ENCODE results near the gene MAD1L1.

MAD1L1 gene

DNA sequence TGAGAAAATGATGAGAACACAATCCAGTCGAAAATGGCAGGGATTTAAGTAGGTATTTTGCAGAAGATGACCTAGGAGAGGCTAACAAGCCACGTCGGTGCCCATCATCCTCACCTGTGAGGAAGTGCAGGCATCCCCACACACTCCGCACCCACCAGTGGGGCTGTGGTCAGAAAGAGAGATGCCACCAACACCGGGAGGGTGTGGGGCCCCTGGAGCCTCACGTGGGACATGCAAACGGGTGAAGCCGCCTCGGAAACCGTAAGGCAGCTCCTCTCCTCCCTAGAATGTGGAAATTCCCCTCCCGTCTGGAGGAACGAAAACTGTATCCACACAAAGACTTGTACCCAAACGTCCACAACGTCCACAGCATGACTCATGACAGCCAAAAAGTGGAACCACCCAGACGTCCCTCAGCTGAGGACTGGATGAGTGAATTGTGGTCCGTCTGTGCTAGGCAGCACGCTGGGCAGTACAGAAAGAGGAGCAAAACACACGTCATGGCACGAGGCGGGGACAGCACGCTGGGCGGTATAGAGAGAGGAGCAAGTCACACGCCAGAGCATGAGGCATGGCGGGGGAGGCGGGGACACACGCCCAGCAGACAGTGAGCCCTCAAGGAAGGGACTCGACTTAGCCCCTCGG is 316.7 kb downstream of the MAD1L1 start:
- DNase-seq: no peak

DNA sequence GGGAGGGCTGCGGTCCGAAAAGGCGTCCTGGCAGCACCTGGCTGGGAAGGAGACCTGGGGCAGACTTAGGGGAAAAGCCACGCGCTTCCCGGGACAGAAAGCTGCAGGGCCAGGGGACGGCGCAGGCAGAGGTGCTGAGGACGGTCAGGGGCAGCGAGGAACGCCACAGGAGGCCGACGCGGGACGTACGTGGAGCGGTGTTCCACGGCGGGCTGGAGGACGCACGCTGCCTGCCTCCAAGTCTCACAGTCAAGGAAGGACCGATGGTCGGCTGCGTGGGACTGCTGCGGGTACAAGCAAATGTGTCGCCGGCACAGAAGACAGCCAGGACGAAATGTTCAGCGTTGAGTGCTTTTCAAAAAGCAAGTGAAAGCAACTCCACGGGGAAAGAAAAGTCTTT is 317.4 kb downstream of the MAD1L1 start:
- no peak for DNase-seq

DNA sequence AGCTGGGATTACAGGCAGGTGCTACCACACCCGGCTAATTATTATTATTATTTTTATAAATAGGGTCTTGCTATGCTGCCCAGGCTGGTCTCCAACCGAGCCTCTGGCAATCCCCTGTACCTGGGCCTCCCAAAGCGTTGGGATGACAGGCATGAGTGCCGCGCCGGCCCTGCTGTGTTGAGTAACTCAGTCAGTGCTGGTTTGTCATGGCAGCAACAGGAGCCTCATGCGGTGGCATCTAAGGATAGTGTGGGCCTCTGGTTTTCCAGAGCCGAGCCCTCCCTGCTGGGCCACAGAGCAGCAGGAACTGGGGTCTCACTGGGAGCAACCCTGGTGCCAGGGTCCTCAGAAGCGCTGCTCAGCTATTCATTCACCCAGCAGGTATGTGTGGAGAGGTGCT is 318.0 kb downstream of the MAD1L1 start:
- DNase-seq: no peak

DNA sequence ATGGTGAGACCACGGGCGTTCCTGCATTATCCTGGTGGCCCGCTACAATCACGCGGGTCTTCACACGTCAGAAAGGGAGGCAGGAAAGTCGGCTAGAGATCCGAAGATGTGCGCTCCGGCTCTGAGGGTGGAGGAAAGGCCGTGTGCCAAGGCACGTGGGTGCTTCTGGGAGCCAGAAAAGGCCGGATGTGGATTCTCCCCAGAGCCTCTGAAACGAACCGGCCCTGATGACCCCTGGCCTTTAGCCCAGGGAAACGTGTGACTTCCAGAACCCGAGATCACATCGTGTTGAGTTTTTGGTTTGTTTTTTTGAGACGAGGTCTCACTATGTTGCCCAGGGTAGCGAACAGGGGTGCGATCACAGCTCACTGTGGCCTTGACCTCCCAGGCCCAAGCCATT is 318.4 kb downstream of the MAD1L1 start:
- DNase-seq: no peak

DNA sequence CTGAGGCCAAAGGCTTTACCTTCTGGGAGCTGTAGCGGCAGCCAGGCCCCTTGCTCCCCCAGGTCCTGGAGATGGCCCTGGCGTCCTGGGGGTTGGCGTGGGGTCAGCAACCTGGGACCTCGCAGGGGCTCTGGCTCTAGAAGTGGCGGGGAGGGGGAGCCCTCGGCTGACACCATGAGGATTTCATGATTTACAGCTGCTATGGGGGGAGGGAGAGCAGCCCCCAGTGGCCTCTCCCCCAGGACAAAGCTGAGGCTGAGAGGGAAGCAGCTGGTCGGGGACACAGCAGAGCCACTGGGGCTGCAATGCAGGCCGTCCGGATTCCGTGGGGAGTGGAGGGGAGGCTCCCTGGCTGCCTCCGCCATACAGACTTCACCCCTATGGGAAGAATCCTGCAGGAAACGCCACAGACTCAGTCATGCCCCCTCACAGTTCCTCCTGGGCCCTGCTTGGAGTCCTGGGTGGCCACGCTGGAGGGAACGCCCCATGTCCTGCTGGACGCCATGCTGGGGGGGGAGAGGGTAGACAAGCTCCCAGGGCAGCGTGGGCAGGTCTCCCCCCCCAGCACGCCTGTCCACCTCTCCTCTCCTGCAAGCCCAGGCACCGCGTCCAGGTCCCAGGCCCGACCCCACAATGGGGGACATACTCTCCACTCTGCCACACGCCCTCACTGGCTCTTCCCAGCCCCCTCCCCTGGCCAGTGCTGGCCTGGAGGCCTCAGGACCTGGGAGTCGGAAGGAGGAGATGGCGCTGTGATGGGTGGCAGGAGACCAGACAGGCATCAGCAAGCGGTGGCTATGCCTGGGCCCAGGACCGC is 319.1 kb downstream of the MAD1L1 start:
- DNase-seq: no peak

DNA sequence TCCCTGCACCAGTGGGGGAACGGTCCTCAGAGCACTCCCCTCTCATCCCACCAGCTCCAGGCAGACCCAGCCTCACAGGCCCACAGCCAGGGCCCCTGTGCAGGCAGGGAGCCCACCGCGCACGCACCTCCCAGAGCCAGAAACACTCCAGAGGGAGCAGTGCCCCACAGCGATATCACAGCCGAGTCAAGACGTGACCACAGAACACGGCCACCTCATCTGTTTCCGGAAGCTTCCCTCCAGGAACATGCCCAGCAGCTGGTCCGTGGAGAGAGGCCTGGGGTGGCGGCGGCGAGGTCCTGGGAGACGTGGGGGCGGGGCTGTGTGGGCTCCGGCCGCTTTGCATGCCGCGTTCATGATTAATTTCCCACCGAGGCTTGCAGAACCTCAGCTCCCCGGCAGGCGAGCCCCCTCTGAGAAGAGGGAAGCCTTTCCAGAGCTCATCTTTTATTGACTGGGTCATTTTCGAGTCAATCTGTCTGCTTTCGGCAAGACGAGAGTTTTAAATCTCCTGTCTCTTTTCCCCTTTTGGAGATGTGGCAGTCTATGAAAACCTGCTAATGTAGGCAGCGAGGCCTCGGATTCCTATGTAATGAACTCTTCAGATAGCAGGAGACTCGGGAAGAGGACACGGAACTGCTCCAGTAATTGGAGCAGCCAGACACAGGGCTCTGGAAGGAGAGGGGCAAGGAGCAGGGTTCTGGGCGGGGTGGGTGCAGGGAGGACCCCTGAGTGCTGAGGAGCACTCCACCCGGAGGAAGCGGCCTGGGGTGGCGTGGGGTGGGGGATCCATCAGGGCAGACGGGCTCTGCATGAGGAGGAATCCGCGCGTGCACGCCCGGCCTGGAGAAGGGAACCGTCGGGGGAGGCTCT is 319.9 kb downstream of the MAD1L1 start:
- DNase-seq: no peak

DNA sequence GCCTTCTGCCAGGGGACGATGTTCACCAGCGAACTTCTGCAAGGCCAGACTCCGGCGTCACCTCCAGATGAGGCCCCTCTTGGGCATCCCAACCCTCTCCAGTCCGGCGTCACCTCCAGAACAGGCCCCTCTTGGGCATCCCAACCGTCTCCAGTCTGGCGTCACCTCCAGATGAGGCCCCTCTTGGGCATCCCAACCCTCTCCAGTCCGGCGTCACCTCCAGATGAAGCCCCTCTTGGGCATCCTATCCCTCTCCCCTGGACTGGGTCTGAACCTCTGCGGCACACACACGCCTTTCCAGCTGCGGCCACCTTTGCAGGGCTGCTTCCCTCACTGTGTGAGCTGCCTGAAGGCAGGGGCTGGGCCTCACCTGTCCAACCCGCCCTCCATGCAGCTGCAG is 321.2 kb downstream of the MAD1L1 start:
- no peak for DNase-seq

DNA sequence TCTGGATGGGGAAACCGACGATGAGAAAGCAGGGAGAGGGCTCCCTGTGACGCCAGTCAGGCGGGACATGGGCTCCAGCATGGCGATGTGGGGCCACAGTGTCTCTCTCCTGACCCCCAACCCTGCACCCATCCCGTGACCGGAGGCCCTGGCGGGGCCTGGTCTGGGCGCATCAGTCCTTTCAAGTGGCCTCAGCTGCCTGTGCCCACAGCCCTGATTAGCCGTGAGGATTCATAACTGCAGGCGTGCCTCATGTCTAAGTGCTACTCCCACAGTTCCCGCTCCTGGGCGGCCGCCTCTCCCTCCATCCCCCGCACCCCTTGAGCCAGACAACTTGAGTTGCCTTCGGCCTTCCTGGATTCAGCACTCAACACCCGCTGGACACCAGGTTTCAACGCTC is 321.9 kb downstream of the MAD1L1 start:
- no peak for DNase-seq

DNA sequence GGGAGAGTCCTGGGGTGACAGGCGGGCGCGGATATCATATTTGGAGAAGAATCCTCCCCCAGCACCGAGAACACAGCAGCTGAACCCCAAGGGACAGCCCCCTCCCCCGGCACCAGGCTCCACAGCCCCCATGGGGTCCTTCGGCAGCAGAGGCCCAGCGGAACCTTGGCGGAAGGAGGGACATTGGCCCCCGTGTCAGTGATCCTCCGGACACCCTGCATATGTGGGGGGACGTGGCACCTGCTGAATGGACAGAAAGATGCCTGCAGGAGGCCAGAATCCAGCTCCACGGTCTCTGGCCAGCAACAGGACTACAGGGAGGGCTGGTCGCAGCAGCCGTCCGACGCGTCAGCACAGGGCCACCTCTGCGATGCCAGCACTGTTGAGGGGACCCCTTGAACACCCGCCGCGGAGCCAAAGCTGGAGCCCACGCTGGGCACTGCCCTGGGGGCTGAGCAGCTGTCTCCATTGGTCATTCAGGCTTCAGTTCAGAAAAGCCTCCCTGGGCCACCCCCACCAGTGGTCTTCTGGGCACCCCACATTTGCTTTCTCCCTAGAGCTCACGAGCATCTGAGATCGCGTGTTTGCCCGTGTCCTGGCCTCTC is 322.6 kb downstream of the MAD1L1 start:
- no peak for DNase-seq

DNA sequence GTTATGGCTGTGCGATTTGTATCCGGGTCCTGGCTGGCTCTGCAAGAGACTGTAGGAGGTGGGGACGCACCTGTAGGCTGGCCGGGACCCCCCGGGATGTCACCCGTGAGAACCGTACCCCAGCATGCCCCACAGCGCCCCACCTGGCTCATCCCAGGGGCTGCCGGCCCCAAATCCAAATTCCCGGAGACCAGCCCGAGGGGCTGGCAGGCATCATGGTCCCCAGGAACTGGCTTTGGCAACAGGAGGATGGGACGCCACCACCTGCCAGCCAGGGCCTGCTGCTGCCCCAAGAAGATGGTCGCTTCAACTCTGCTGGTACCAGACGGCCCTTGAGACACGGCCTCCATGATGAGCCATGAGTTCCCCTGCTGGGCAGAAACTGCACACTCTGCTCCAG is 323.3 kb downstream of the MAD1L1 start:
- DNase-seq: no peak

DNA sequence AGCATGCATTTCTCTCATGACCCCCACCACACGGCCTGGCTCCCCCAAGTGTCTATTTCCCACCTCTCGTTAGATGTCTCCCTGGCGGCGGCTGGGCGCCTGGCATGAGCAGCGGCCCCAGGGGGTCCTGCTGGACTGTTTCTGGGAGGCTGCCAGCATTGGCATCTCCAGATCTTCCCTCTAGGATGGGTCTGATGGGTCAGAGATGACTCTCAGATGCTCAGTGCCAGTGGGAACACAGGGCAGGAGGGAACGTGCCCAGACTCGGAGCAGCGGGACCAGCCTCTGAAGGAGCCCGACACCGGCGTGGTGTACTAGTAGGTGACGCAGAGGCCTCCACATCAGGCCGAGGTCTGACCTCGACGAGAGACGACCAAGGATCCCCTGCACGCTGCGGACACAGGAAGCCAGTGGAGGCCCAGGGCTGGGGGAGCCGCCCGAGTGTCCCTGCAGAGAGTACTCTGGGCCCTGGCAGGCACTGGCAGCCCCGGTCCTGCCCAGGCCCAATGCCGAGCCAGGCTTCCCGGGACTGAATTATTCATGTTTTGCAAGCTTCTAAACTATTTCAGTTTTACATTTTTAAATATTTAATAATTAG is 323.8 kb downstream of the MAD1L1 start:
- no peak for DNase-seq

DNA sequence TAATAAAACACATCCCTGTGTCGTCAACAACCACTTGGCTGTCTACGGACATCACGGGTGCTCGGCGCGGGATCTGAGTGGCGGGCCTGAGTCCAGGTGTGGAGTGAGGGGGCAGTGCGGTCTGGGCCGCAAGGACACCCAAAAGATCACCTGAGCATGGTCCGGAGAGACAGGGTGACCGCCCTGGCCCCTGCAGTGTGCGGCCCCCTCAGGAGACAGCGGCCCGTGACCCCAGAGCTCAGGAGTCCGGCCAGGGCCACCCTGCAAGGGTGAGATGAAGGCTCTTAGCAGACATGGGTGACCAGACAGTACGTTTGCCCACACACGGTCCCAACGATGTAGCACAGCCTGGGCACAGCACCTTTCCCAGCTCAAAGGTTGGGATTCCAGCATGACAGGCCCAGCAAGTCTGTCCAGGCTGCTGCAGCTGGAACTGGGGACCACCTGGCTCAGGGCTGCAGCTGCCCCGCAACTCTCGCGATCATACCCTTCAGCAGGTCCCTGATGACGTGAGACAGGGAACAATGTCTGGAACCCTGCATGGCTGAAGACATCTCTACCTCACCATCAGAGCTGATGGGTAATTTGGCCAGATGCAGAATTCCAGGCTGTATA is 324.9 kb downstream of the MAD1L1 start:
- DNase-seq: no peak

DNA sequence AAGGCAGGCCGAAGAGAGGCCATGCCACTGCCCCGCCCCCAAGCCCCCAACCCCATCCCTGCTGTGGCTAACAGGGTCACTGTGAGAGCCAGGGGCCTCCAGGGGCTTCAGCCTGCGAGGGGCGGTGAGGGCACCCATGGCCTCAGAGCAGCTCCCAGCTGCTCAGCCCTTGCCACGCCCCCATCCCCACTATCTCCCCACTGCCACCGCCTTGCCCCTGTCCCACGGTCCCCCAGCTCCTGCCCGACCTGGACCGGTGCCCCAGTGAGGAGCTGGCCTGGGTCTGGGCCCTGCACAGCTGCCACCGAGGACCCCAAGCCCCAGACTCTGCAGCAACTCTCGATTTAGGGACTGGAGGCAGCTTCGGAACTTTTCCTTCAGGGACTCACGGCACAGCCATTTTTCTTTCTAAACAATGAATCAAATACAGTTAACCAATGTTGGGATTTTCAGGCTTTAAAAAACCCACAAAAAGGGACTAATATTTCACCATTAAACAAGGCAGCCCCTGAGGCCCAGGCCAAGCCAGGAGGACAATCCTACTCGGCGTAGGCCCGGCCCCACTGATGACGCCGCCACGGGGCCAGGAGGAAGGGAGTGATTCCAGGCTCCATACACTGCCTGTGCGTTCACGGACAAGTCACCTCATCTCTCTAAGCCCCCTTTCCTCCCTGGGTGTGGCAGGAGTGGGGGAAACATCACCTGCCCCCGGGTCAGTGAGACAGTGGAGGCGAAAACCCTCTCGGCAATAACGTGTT is 325.6 kb downstream of the MAD1L1 start:
- DNase-seq: no peak

DNA sequence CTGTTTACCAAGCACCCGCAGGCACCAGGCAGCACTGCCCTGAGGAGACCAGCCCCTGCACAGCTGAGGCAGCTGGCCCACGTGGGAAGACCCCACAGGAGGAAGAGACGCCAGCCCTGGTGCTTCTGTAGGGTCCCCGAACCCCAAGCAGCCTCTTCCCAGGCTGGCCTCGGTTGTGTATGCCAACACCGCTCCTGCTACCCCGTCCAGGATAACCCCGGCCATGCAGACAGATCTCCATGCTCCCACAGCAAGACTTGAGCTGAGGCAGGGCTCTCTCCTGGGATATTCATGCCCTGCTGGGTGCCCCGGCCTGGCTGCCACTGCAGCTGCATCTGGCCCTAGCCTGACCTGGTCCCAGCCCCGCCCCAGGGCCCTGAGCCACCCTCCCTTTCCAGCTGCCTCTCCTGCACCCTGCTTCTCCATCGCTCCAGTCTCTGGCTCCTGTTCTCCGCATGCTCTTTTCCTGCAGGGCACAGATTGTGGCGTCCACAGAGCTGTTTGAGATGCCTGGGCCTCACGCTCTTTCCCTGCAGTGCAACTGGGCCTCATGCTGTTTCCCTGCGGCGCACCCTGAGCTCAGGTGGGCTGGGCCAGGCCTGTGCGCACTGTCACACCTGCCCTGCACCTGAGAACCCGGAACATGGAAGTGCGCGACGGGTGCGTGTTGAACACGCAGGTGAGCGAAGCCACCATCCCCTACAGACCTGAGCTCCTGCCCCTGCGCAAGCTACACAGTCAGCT is 326.5 kb downstream of the MAD1L1 start:
- DNase-seq: no peak

DNA sequence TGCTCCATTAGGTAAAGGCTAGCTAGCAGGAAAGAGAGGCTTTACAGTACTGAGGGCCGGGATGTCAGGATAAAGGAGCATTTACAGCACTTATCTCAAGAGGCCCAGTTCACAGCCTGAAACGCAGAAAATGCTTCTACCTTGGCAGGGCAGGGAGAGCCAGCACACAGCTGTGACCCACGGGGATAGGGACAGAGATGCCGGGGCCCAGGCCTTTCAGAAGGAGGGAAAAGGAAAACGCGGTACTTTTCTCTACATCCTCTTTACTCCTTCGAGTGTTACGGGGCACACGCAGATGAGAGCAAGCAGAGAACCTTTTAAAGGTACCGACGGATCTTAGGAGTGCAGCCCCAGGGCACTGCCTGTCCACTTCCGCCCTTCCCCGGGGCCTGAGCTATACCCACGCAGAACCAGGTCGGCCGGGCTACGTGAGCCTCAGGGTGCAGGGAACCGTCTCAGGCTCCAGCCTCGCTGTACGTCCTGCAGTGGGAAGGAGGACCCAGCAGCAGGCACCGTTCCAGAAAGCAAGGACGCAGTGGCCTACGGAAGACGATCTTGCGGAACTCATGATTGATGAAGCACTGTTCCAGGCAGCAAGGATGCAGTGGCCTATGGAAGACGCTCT is 330.4 kb downstream of the MAD1L1 start:
- no peak for DNase-seq

DNA sequence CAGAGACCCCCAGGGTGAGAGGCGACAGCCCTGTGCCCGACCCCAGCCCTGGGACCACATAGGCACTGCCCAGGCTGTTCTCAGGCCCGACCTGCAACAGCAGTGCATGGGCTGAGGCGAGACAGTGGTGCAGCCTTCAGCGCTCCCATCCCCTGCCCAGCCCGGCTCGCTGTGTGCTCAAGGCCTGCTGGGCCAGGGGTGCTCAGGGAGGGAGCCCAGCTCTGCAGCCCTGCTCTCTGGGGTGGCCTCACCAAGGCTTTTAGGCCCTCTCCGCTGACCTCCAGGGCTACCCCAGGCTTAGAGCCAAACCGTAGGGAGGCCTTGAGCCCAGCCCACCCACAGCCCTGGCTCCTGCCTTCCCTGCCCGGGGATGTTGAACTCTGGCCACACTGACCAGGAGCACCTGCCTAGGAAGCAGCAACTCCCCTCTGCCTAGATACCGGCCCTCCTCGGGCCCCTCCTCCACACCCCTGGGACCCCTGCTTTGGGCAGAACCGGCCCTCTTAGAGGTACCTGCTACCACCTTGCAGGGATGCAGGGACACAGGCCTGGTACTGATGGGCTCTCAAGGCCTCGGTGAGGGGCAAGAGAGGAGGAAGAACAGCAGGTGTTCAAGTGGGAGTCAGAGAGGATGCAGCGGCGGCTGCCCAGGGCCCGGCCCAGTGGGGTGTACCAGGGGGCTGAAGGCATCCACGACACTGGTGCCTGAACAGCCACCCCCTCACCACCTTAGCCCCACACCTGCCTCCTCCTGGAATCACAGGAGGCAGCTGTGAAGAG is 331.1 kb downstream of the MAD1L1 start:
- DNase-seq: no peak

DNA sequence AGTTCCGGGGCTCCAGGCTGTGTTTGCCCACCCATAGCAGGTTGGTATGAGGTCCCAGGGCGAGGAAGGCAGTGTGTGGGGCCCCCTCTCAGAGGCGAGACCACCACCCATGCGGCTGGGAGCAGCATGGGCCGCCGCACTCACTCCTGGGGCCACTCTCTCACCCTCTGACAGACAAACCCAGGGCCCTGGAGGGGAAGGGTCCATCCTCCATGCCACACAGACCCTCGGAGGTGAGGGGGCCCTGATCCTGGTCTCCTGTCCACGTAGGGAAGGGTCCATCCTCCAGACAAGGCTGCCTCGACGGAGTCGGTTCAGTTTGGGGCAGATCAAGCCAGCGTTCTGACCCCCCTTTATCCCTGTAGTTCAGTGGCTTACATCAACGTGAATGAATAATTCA is 331.9 kb downstream of the MAD1L1 start:
- DNase-seq: no peak

DNA sequence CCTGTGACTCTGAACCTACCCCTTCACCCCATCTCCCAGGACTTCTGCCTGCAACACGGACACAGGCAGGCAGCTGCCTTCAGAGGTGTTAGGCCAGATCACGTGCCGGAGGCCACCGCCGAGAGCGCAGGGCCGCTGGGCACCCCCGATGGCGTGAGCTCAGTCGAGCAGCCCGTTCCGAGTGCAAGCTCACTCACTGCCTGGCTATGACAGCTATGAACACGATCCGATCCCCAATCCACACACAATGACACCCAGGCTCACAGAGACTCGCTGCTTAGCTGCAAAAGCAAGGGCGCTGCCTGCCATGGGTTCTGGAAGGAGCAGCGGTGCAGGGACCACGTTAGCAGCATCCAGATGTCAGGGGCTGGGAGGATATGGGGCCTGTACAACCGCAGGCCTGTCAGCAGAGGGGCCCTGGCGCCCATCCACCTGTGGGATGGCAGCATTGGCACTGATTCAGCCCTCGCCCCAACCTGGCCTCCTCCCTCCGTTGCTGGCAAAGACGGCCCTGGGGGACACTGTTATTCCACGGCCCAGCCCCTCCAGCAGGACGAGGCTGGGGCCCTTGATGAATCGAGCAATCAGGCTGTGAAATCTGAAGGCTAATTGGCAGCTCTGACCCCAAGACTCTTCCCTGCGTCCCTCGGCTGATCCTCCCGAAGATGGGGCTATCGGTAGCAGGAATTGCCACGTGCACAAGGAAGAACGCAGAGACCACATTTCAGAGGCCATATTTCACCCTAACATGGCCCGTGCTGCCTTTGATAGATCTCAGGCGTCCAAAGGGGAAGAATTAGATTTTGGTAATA is 332.6 kb downstream of the MAD1L1 start:
- DNase-seq: no peak

DNA sequence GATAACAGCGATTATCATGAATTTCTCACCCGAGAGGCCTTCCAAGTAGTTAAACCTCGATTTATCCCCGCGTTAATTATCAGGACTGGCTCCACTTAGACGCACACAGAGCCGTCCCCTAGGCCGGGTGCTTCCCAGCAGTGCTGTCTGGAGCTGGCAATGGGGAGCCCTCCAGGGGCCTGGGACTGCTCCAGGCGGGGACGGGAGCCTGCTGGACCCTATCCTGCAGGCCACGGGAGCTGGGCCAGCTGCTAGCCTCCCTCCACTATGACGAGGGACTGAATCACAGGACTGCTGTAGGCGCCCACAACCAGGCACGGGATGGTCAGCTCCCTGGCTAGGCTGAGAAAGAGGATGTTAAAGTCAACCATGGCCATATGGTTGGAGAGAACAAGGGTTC is 333.5 kb downstream of the MAD1L1 start:
- DNase-seq: no peak

Data from activated CD4-positive, alpha-beta T cell treated with anti-CD3 and anti-CD28 coated beads, Interleukin-10, Interleukin-2, amounts not matched to agents 100 ng/mL and 50 ng/mL, durations not matched to agents 16 hours and 8 hours (primary cell).